Erythroblast (primary cell): ENCODE data around the gene EPHB1.

Experiments
- GATA1 ChIP-seq: IDR thresholded peaks from 2 replicates; pipeline ENCODE4 v1.6.1; 2011; ENCODE audit warnings: low read depth, mild to moderate bottlenecking, control low read depth, low read length, moderate library complexity
- POLR2A ChIP-seq: IDR thresholded peaks from 2 replicates; pipeline ENCODE4 v1.6.1; 2011; ENCODE audit warnings: mild to moderate bottlenecking, low read length

DNA sequence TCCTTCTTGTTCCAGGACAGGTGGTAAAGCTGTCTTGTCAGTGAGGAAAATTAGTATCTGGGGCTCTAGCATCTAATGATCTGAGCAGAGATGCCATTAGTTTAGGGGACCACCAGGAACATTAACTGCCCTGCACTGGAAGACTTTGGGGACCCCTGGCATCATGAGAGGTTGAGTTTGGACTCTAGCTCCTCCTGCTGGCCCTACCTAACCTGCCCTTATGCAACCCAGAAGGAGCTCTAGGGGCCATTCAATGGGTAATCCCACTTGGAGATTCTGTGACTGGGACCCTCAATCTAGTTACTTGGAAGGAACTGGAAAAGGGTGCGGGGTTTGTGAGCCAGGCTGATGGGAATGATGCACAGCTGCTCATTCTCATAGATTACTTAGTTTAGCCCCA, 451.0 kb downstream of the EPHB1 start:
- TF ChIP-seq POLR2A (no peak), GATA1 (no peak)
